GM19099 (cell line): ENCODE data around the gene ITFG2.

ENCODE experiments used
- POLR2A ChIP-seq: IDR thresholded peaks from 3 replicates; pipeline ENCODE4 v1.6.1; 2011; ENCODE audit warnings: low read depth; ENCODE audit not compliant: insufficient read length; ENCODE audit errors: extremely low read depth

ITFG2 gene

GRCh38 chr12:2834581-2835491, 22.4 kb downstream of the ITFG2 start, which contains the start of gene NRIP2:
NRIP2 (minus strand) TSS chr12:2835035; CDS start chr12:2834983, 52 bp downstream.
- TF ChIP-seq POLR2A: no peak

- no peak for TF ChIP-seq POLR2A
Measured at GRCh38 chr12:2835691-2836403, 23.4 kb downstream of the ITFG2 start.

GRCh38 chr12:2836574-2836973, 24.1 kb downstream of the ITFG2 start:
- no peak for TF ChIP-seq POLR2A

- no peak for TF ChIP-seq POLR2A
Measured at GRCh38 chr12:2841056-2841650, 28.7 kb downstream of the ITFG2 start.

GRCh38 chr12:2842948-2843347, 30.5 kb downstream of the ITFG2 start:
- TF ChIP-seq POLR2A: no peak

- no peak for TF ChIP-seq POLR2A
Measured at GRCh38 chr12:2844786-2845185, 32.3 kb downstream of the ITFG2 start.

GRCh38 chr12:2845280-2845679, 32.8 kb downstream of the ITFG2 start:
- no peak for TF ChIP-seq POLR2A

GRCh38 chr12:2851931-2852330, 39.5 kb downstream of the ITFG2 start:
- TF ChIP-seq POLR2A: no peak

- no peak for TF ChIP-seq POLR2A
Measured at GRCh38 chr12:2853626-2854025, 41.2 kb downstream of the ITFG2 start.

GRCh38 chr12:2854669-2855453, 42.4 kb downstream of the ITFG2 start:
- TF ChIP-seq POLR2A: no peak

GRCh38 chr12:2855546-2855945, 43.1 kb downstream of the ITFG2 start:
- TF ChIP-seq POLR2A: no peak

- no peak for TF ChIP-seq POLR2A
Measured at GRCh38 chr12:2856051-2856450, 43.6 kb downstream of the ITFG2 start.

- no peak for TF ChIP-seq POLR2A
Measured at GRCh38 chr12:2857021-2857431, 44.6 kb downstream of the ITFG2 start, which contains the start of gene TEX52. TEX52 (minus strand) TSS chr12:2857039; CDS start chr12:2857026, 13 bp downstream.

- no peak for TF ChIP-seq POLR2A
Measured at GRCh38 chr12:2857576-2857975, 45.1 kb downstream of the ITFG2 start.

GRCh38 chr12:2858334-2858733, 45.9 kb downstream of the ITFG2 start:
- TF ChIP-seq POLR2A: no peak
